Erythroblast (primary cell): Measurements from ENCODE around the gene ZNF672.

Experiments used
- GATA1 ChIP-seq: IDR thresholded peaks from 2 replicates; pipeline ENCODE4 v1.6.1; 2011; ENCODE audit warnings: low read depth, mild to moderate bottlenecking, control low read depth, low read length, moderate library complexity
- POLR2A ChIP-seq: IDR thresholded peaks from 2 replicates; pipeline ENCODE4 v1.6.1; 2011; ENCODE audit warnings: mild to moderate bottlenecking, low read length

DNA sequence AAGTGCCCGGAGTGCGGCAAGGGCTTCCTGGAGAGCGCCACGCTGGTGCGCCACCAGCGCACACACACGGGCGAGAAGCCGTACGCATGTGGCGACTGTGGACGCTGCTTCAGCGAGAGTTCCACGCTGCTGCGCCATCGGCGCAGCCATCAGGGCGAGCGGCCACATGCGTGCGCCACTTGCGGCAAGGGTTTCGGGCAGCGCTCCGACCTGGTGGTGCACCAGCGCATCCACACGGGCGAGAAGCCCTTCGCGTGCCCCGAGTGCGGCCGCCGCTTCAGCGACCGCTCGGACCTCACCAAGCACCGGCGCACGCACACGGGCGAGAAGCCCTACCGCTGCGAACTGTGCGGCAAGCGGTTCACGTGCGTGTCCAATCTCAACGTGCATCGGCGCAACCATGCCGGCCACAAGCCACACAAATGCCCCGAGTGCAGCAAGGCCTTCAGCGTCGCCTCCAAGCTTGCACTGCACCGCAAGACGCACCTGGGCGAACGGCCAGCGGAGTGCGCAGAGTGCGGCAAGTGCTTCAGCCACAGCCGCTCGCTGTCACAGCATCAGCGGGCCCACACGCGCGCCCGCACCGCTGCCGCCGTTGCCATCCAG is 10.0 kb downstream of the ZNF672 start:
- TF ChIP-seq POLR2A (no peak), GATA1 (no peak)
